ENCODE data around the gene OR51V1. TPM values are rescaled to one million over a fixed set of nuclear protein-coding genes. Genes with fewer than 3 reads are reported as not detected.
"Not testable (repeated sequence)": the region's sequence is repeated elsewhere in the genome, so short reads cannot be mapped to it uniquely, and the experiment has no call there.

OR51V1 gene
- total RNA-seq, 4 donors from 2014 or later: not detected

GRCh38 chr11:5174934-5175333 lies 25.5 kb downstream of the OR51V1 start:
- DNase-seq: no peak
- no peaks in the 10 kb centered on the region for H3K36me3 ChIP-seq
- intact Hi-C loops (cut with DNase I; ENCODE audit: low total_unique reads): no loop called here
- TF ChIP-seq POLR2AphosphoS5 (IDR thresholded peaks at IDR 0.05): no peak
- no peak for TF ChIP-seq POLR2A (IDR thresholded peaks at IDR 0.05)
- TF ChIP-seq EP300 (IDR thresholded peaks at IDR 0.05; ENCODE audit: low read depth): no peak
- TF ChIP-seq CTCF (IDR thresholded peaks at IDR 0.05): no peak
- H3K4me1 ChIP-seq: no peaks in the 10 kb centered on the region
- H3K27ac ChIP-seq: no peak overlapping the region
- WGBS, 2 donors (ENCODE audit: low coverage in 1 of 2): 91 to 94% methylated on average over 7 of the region's 7 CpGs
- H3K4me3 ChIP-seq: no peak overlapping the region
- in situ Hi-C loops (cut with MboI; ENCODE audit: low pct_ligation_motif_present in 1 of 4, low pct_unique_long_range_greater_than_20kb in 1 of 4, low sequenced_read_pairs in 3 of 4): no loop called here
- peaks cover 0 to 3% of the 10 kb centered on the region in 2 donors for H3K9me3 ChIP-seq
- H3K27me3 ChIP-seq: no peaks in the 10 kb centered on the region

- no peak for DNase-seq
- TF ChIP-seq EP300 (IDR thresholded peaks at IDR 0.05; ENCODE audit: low read depth): no peak
- TF ChIP-seq CTCF (IDR thresholded peaks at IDR 0.05): no peak
- TF ChIP-seq POLR2A (IDR thresholded peaks at IDR 0.05): no peak
- no peak for TF ChIP-seq POLR2AphosphoS5 (IDR thresholded peaks at IDR 0.05)
- H3K4me1 ChIP-seq: no peaks in the 10 kb centered on the region
- H3K27ac ChIP-seq: no peak overlapping the region
- peaks cover 0 to 3% of the 10 kb centered on the region in 2 donors for H3K9me3 ChIP-seq
- 55 to 64% methylated on average over 2 of the region's 2 CpGs for WGBS, 2 donors (ENCODE audit: low coverage in 1 of 2)
- in situ Hi-C loops (cut with MboI; ENCODE audit: low pct_ligation_motif_present in 1 of 4, low pct_unique_long_range_greater_than_20kb in 1 of 4, low sequenced_read_pairs in 3 of 4): no loop called here
- no peaks in the 10 kb centered on the region for H3K27me3 ChIP-seq
- no peaks in the 10 kb centered on the region for H3K36me3 ChIP-seq
- H3K4me3 ChIP-seq: no peak overlapping the region
- intact Hi-C loops (cut with DNase I; ENCODE audit: low total_unique reads): no loop called here
Measured at GRCh38 chr11:5171856-5172255, 28.6 kb downstream of the OR51V1 start.

GRCh38 chr11:5165898-5166297 lies 34.6 kb downstream of the OR51V1 start:
- H3K27ac ChIP-seq; in situ Hi-C loops (cut with MboI; ENCODE audit: low pct_ligation_motif_present in 1 of 4, low pct_unique_long_range_greater_than_20kb in 1 of 4, low sequenced_read_pairs in 3 of 4); H3K27me3 ChIP-seq; H3K9me3 ChIP-seq; intact Hi-C loops (cut with DNase I; ENCODE audit: low total_unique reads); H3K4me1 ChIP-seq; H3K36me3 ChIP-seq; H3K4me3 ChIP-seq; DNase-seq: not testable (repeated sequence)

GRCh38 chr11:5164807-5165206 lies 35.7 kb downstream of the OR51V1 start:
- WGBS, 2 donors (ENCODE audit: low coverage in 1 of 2): 64 to 69% methylated on average over 3 to 6 of the region's 6 CpGs
- in situ Hi-C loops (cut with MboI; ENCODE audit: low pct_ligation_motif_present in 1 of 4, low pct_unique_long_range_greater_than_20kb in 1 of 4, low sequenced_read_pairs in 3 of 4); H3K27ac ChIP-seq; H3K27me3 ChIP-seq; H3K36me3 ChIP-seq; H3K4me3 ChIP-seq; intact Hi-C loops (cut with DNase I; ENCODE audit: low total_unique reads); H3K9me3 ChIP-seq; H3K4me1 ChIP-seq; DNase-seq: not testable (repeated sequence)

- H3K36me3 ChIP-seq; in situ Hi-C loops (cut with MboI; ENCODE audit: low pct_ligation_motif_present in 1 of 4, low pct_unique_long_range_greater_than_20kb in 1 of 4, low sequenced_read_pairs in 3 of 4); H3K4me3 ChIP-seq; H3K27ac ChIP-seq; H3K27me3 ChIP-seq; DNase-seq; H3K9me3 ChIP-seq; H3K4me1 ChIP-seq; intact Hi-C loops (cut with DNase I; ENCODE audit: low total_unique reads): not testable (repeated sequence)
- WGBS, 2 donors (ENCODE audit: low coverage in 1 of 2): 76 to 100% methylated on average over 1 of the region's 1 CpG
Measured at GRCh38 chr11:5161045-5161444, 39.4 kb downstream of the OR51V1 start.

GRCh38 chr11:5160217-5160616 lies 40.3 kb downstream of the OR51V1 start:
- in situ Hi-C loops (cut with MboI; ENCODE audit: low pct_ligation_motif_present in 1 of 4, low pct_unique_long_range_greater_than_20kb in 1 of 4, low sequenced_read_pairs in 3 of 4); H3K4me3 ChIP-seq; H3K27ac ChIP-seq; H3K36me3 ChIP-seq; H3K9me3 ChIP-seq; H3K4me1 ChIP-seq; DNase-seq; H3K27me3 ChIP-seq; intact Hi-C loops (cut with DNase I; ENCODE audit: low total_unique reads): not testable (repeated sequence)
- 40 to 88% methylated on average over 1 to 4 of the region's 4 CpGs for WGBS, 2 donors (ENCODE audit: low coverage in 1 of 2)

Measured in transverse colon (tissue), 4 donors.